T-helper 17 cell (primary cell): ENCODE data around the gene FGF14. TPM values are rescaled to one million over a fixed set of nuclear protein-coding genes. Genes with fewer than 3 reads are reported as not detected.

Source experiments
- ATAC-seq: fragments of 150-1000 bp; cut with Tn5 transposase; 2 replicates; pipeline ENCODE4 v1.10.0; 2021; ENCODE audit warnings: mild to moderate bottlenecking, moderate library complexity
- DNase-seq, 3 donors: peaks; one replicate each; pipeline versions ENCODE4 v3.0.0 to v3.0.0-alpha.2; 2020 to 2021
- H3K9me3 ChIP-seq: one replicate; pipeline ENCODE4 v1.7.0; 2013; ENCODE audit warnings: low read length, mild to moderate bottlenecking; ENCODE audit not compliant: control insufficient read depth, poor library complexity, severe bottlenecking
- H3K27ac Mint-ChIP-seq: one replicate; pipeline ENCODE4 v1.8.0; 2022; ENCODE audit warnings: mild to moderate bottlenecking, moderate library complexity, mixed read lengths
- H3K27me3 Mint-ChIP-seq: one replicate; pipeline ENCODE4 v1.8.0; 2022; ENCODE audit warnings: mixed read lengths
- H3K36me3 Mint-ChIP-seq: one replicate; pipeline ENCODE4 v1.8.0; 2022; ENCODE audit warnings: low read depth, mixed read lengths
- H3K4me1 Mint-ChIP-seq: one replicate; pipeline ENCODE4 v1.8.0; 2022; ENCODE audit warnings: mild to moderate bottlenecking, mixed read lengths
- H3K4me3 Mint-ChIP-seq: one replicate; pipeline ENCODE4 v1.8.0; 2022; ENCODE audit warnings: mild to moderate bottlenecking, moderate library complexity, mixed read lengths
- total RNA-seq, 4 donors: library from RNA in 2 of 4; stranded (reverse) in 2 of 4; gene quantifications; one replicate each; pipeline ENCODE4 v1.2.3 and lab custom pipeline; 2022 to 2026

Gene FGF14
- total RNA-seq, 2 donors from 2014 or later = not detected

- Mint-ChIP-seq H3K27ac (no peak overlapping the region), H3K4me1 (no peaks in the 10 kb centered on the region), H3K36me3 (no peaks in the 10 kb centered on the region), H3K4me3 (no peak overlapping the region), H3K27me3 (no peaks in the 10 kb centered on the region)
- ATAC-seq (no peak), DNase-seq (no peak)
- H3K9me3 ChIP-seq = no peaks in the 10 kb centered on the region
These were observed 361.0 kb downstream of the FGF14 start for GRCh38 chr13:102040812-102041211.

GRCh38 chr13:102039264-102039663 lies 362.6 kb downstream of the FGF14 start:
- H3K9me3 ChIP-seq = no peaks in the 10 kb centered on the region
- no peak overlapping the region for H3K27ac Mint-ChIP-seq
- H3K27me3 Mint-ChIP-seq = no peaks in the 10 kb centered on the region
- no peak for ATAC-seq
- H3K4me1 Mint-ChIP-seq = no peaks in the 10 kb centered on the region
- no peak overlapping the region for H3K4me3 Mint-ChIP-seq
- no peak for DNase-seq
- no peaks in the 10 kb centered on the region for H3K36me3 Mint-ChIP-seq

GRCh38 chr13:102038787-102039186 lies 363.1 kb downstream of the FGF14 start:
- Mint-ChIP-seq H3K4me1 (no peaks in the 10 kb centered on the region), H3K27ac (no peak overlapping the region), H3K36me3 (no peaks in the 10 kb centered on the region), H3K4me3 (no peak overlapping the region), H3K27me3 (no peaks in the 10 kb centered on the region)
- DNase-seq (no peak), ATAC-seq (no peak)
- H3K9me3 ChIP-seq = no peaks in the 10 kb centered on the region

GRCh38 chr13:102035969-102036368 lies 365.9 kb downstream of the FGF14 start:
- DNase-seq = no peak
- no peak overlapping the region for H3K4me3 Mint-ChIP-seq
- H3K27me3 Mint-ChIP-seq = no peaks in the 10 kb centered on the region
- H3K9me3 ChIP-seq = no peaks in the 10 kb centered on the region
- H3K27ac Mint-ChIP-seq = no peak overlapping the region
- no peaks in the 10 kb centered on the region for H3K4me1 Mint-ChIP-seq
- no peak for ATAC-seq
- no peaks in the 10 kb centered on the region for H3K36me3 Mint-ChIP-seq

DNA sequence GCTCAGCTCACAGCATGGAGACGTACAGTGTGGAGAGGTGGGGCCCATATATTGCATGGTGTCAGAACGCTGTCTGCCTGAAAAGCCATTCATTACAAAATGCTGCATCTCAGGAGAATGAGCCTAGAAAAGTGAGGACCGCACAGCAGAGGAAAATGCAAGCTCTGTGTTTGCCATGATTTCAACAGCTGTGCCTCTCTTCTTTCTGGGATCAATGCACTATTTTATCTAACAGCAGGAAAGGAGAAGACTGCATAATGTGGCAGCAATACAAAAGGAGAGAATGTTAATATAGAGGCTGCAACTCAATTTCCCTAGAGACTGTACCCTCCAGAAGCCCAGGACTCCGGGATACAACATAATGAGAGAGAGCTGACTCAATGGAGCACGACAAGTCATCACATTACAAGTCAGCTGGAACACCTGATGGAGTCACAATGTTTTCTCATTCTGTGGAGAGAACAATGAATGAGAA lies 368.0 kb downstream of the FGF14 start:
- no peak for ATAC-seq
- Mint-ChIP-seq H3K36me3 (no peaks in the 10 kb centered on the region), H3K4me3 (no peak overlapping the region), H3K4me1 (no peaks in the 10 kb centered on the region), H3K27me3 (peaks cover 1% of the 10 kb centered on the region), H3K27ac (no peak overlapping the region)
- no peaks in the 10 kb centered on the region for H3K9me3 ChIP-seq
- no peak for DNase-seq

DNA sequence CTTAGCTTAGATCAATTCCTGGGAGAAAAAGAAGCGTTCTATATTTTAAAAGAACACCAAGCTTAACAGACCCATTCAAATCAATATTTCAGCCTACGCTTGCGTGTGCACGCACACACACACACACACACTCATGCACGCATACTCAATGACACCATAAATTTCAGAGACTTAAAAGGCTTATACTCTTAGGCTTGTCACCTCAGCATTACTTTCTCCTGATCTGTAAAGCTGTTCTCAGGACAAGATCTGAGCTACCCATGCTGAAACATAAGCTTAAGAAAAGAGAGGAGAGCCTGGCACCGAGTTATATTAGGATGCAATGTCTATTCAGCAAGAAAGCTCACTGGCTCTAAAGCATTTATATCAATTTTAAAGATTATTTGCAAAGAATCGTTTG lies 368.5 kb downstream of the FGF14 start:
- DNase-seq (no peak), ATAC-seq (no peak)
- Mint-ChIP-seq H3K27me3 (peaks cover 5% of the 10 kb centered on the region), H3K4me1 (no peaks in the 10 kb centered on the region), H3K36me3 (no peaks in the 10 kb centered on the region), H3K27ac (no peak overlapping the region), H3K4me3 (no peak overlapping the region)
- no peaks in the 10 kb centered on the region for H3K9me3 ChIP-seq

- Mint-ChIP-seq H3K4me3 (no peak overlapping the region), H3K27ac (no peak overlapping the region), H3K27me3 (peaks cover 5% of the 10 kb centered on the region), H3K36me3 (no peaks in the 10 kb centered on the region), H3K4me1 (no peaks in the 10 kb centered on the region)
- DNase-seq = no peak
- no peaks in the 10 kb centered on the region for H3K9me3 ChIP-seq
- no peak for ATAC-seq
These were observed 373.0 kb downstream of the FGF14 start for GRCh38 chr13:102028868-102029267.

DNA sequence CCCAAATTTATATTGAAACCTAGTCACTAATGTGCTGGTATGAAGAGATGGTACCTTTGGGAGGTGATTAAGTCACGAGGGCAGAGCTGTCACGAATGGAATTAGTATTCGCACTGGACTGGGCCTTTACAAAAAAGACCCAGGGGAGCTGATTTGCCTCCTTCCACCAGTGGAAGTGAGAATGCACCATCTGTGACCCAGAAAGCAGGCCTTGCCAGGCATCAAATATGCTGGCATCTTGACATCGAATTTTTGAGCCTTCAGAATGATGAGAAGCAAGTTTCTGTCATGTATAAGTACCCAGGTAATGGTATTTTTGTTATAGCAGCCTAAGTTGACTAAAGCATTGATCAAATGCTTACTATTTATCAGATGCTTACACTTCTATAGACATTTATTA lies 373.6 kb downstream of the FGF14 start:
- Mint-ChIP-seq H3K4me3 (no peak overlapping the region), H3K27ac (no peak overlapping the region), H3K27me3 (peaks cover 5% of the 10 kb centered on the region), H3K4me1 (no peaks in the 10 kb centered on the region), H3K36me3 (no peaks in the 10 kb centered on the region)
- H3K9me3 ChIP-seq = no peaks in the 10 kb centered on the region
- DNase-seq (no peak), ATAC-seq (no peak)

- DNase-seq (no peak), ATAC-seq (no peak)
- Mint-ChIP-seq H3K4me3 (no peak overlapping the region), H3K4me1 (no peaks in the 10 kb centered on the region), H3K27me3 (no peaks in the 10 kb centered on the region), H3K27ac (no peak overlapping the region), H3K36me3 (no peaks in the 10 kb centered on the region)
- H3K9me3 ChIP-seq = no peaks in the 10 kb centered on the region
These were observed 380.1 kb downstream of the FGF14 start for GRCh38 chr13:102021777-102022176.

DNA sequence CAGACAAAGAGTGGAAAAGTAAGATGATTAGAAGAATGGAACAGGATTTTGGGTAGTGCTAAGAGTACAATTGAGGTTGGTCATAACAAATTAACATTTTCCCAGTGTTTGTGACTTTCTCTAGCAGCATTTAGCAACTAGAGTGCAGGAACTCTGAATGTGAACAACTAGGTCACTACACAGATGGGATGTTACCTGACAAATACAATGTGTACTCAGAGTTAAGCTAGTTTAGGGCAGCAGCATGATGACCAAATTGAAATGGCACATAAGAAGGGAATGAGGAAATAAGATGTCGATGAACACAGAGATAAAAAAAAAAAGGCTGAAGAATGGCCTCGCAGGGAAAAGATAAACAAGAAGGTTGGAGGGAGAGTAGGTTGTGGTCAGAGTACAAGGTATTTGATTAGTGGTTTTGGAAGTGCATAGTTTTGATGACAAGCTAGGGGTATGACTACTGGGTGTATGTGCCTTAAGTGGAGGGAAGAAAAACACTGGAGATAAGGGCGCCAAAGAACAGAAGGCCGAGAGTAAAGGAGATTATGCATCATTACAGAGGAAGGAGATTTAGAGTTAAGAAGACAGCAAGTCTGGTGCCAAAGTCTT lies 381.1 kb downstream of the FGF14 start:
- H3K9me3 ChIP-seq = no peaks in the 10 kb centered on the region
- no peak overlapping the region for H3K27ac Mint-ChIP-seq
- DNase-seq (no peak), ATAC-seq (no peak)
- no peaks in the 10 kb centered on the region for H3K27me3 Mint-ChIP-seq
- H3K4me3 Mint-ChIP-seq = no peak overlapping the region
- no peaks in the 10 kb centered on the region for H3K36me3 Mint-ChIP-seq
- no peaks in the 10 kb centered on the region for H3K4me1 Mint-ChIP-seq

DNA sequence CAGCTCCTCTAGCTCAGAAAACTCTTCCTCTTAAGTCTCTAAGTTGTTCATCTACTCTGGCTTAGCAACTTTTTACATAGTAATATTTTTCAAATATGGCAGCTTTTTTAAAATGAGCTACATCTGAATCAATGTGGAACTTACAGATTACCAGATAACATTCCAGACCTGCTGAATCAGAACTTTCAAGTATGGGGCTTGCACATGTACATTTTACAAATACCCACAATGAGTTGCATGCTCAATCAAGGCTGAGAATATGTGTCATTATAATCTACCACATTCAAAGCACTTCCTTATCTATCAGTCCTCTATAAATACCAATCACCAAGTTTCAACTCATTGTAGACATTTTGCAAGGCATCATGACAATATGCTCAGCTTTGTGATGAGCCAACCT lies 383.1 kb downstream of the FGF14 start:
- Mint-ChIP-seq H3K4me1 (no peaks in the 10 kb centered on the region), H3K27ac (no peak overlapping the region), H3K27me3 (no peaks in the 10 kb centered on the region)

GRCh38 chr13:102017248-102017647 lies 384.6 kb downstream of the FGF14 start:
- Mint-ChIP-seq H3K36me3 (no peaks in the 10 kb centered on the region), H3K27me3 (no peaks in the 10 kb centered on the region), H3K27ac (no peak overlapping the region), H3K4me3 (no peak overlapping the region), H3K4me1 (no peaks in the 10 kb centered on the region)
- H3K9me3 ChIP-seq = no peaks in the 10 kb centered on the region
- ATAC-seq (no peak), DNase-seq (no peak)

More for the DNA sequence above, 383.1 kb downstream of the FGF14 start:
- H3K36me3 Mint-ChIP-seq = no peaks in the 10 kb centered on the region
- ATAC-seq (no peak), DNase-seq (no peak)
- no peaks in the 10 kb centered on the region for H3K9me3 ChIP-seq
- H3K4me3 Mint-ChIP-seq = no peak overlapping the region

DNA sequence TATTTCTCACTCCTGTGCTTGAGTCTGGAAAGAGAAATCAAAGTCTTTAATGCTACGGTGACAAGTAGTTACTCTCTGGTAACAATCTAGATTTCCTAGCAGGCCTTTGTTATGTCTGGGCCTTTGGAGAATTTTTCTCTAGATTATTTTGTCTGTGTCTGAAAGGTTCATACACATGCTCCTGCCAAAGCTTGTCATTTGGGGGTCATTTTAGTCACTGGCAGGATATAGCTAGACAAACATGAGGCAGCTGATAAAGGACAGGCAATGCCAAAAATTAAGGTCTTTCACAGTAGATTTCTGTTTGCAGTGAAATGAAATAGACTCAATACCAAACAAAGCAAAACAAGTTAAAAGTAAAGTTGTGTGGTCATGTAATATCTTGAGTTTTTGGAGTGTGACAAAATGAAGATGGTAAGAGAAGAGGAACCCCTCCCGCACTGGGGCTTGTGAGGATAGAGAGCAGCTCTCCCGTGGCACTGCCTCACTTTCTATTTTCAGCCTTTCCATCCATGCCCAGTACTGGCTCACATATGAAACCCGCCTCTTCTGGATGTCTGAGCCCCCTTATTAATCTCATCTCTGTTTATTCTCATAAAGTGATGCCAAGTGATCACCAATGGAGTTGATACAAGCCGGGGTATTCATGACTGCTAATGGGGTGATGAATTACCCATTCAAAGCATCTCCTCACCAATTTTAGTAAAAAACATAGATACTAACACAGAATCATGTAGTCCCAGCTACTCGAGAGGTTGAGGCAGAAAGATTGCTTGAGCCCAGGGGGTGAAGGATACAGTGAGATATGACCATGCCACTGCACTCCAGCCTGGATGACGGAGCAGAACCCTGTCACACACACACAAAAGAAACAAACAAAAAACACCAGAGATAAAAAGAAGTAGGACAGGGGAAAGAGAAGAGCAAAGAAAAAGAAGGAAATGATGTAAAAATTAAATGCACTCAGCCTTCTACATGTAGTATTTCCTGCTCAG lies 389.3 kb downstream of the FGF14 start:
- H3K9me3 ChIP-seq = no peaks in the 10 kb centered on the region
- ATAC-seq (no peak), DNase-seq (no peak)
- Mint-ChIP-seq H3K4me3 (no peak overlapping the region), H3K4me1 (no peaks in the 10 kb centered on the region), H3K27ac (no peak overlapping the region), H3K27me3 (no peaks in the 10 kb centered on the region), H3K36me3 (no peaks in the 10 kb centered on the region)
